OCI-LY7 (cell line): ENCODE results near the gene PPP1R2B. TPM values are rescaled to one million over a fixed set of nuclear protein-coding genes. Genes with fewer than 3 reads are reported as not detected.

Experiments
- BruUV-seq: library from RNA; stranded (reverse); fragments of 400-500 nt; replicated peaks from 2 replicates; lab custom pipeline; 2021; lab: Mats Ljungman, UMichigan
- CTCF ChIA-PET: fragments of 300-600 bp; sonication (Branson Sonifier 250); formaldehyde crosslinking; loops from one replicate; lab custom pipeline; 2022; ENCODE audit warnings: antibody characterized with exemption; ENCODE audit not compliant: unreplicated experiment; lab: Charles Lee
- POLR2A ChIA-PET: fragments of 300-600 bp; sonication (Branson Sonifier 250); formaldehyde crosslinking; loops from one replicate; lab custom pipeline; 2022; ENCODE audit warnings: antibody characterized with exemption; lab: Charles Lee
- DNase-seq: peaks from one replicate; pipeline ENCODE4 v3.0.0-alpha.2; 2015; ENCODE audit warnings: low spot score
- H2AFZ ChIP-seq: fragments of 200-600 bp; sonication (generic), shearing (Covaris generic); 2 replicates; pipeline ENCODE4 v1.6.1; 2014; ENCODE audit warnings: mild to moderate bottlenecking, antibody characterized with exemption, low read length, moderate library complexity
- H3K27ac ChIP-seq: fragments of 200-600 bp; sonication (generic); 2 replicates; pipeline ENCODE4 v1.5.1; 2014; ENCODE audit warnings: mixed run types, low read depth, mild to moderate bottlenecking, moderate library complexity, low read length, inconsistent platforms; ENCODE audit not compliant: poor library complexity, severe bottlenecking
- H3K36me3 ChIP-seq: fragments of 200-600 bp; sonication (generic); 2 replicates; pipeline ENCODE4 v1.6.1; 2014; ENCODE audit warnings: mild to moderate bottlenecking, antibody characterized with exemption, low read length, moderate library complexity, mixed read lengths; ENCODE audit not compliant: insufficient read depth
- H3K4me1 ChIP-seq: fragments of 200-600 bp; sonication (generic); 2 replicates; pipeline ENCODE4 v1.5.1; 2014; ENCODE audit warnings: mild to moderate bottlenecking, low read length; ENCODE audit not compliant: insufficient read depth, poor library complexity, severe bottlenecking
- H3K4me2 ChIP-seq: fragments of 200-600 bp; sonication (generic); 2 replicates; pipeline ENCODE4 v1.6.1; 2014; ENCODE audit warnings: mild to moderate bottlenecking, low read length
- H3K4me3 ChIP-seq: fragments of 200-600 bp; sonication (generic); 2 replicates; pipeline ENCODE4 v1.5.1; 2014; ENCODE audit warnings: mild to moderate bottlenecking, low read depth, low read length; ENCODE audit not compliant: poor library complexity, severe bottlenecking
- H3K79me2 ChIP-seq: fragments of 200-600 bp; sonication (generic); 2 replicates; pipeline ENCODE4 v1.6.1; 2016; ENCODE audit warnings: low read depth, mild to moderate bottlenecking, low read length, moderate library complexity, mixed read lengths; ENCODE audit not compliant: insufficient read depth
- H3K9me2 ChIP-seq: fragments of 200-600 bp; sonication (generic); 2 replicates; pipeline ENCODE4 v1.6.1; 2016; ENCODE audit warnings: mild to moderate bottlenecking, low read length, mixed read lengths; ENCODE audit not compliant: insufficient read depth
- H3K9me3 ChIP-seq: fragments of 200-600 bp; sonication (generic); 2 replicates; pipeline ENCODE4 v1.6.1; 2014; ENCODE audit warnings: mild to moderate bottlenecking, mixed run types, low read length, mixed read lengths
- H4K20me1 ChIP-seq: fragments of 200-600 bp; sonication (generic); 2 replicates; pipeline ENCODE4 v1.6.1; 2014; ENCODE audit warnings: mild to moderate bottlenecking, antibody characterized with exemption, low read length, moderate library complexity, mixed read lengths; ENCODE audit not compliant: insufficient read depth
- EZH2phosphoT487 ChIP-seq: fragments of 200-600 bp; sonication (generic); IDR thresholded peaks from 2 replicates; pipeline ENCODE4 v1.6.1; 2018; ENCODE audit warnings: low read depth, borderline replicate concordance, mild to moderate bottlenecking, mixed run types, antibody characterized with exemption, low read length, moderate library complexity, mixed read lengths
- intact Hi-C: fragments of 100-400 bp; cut with micrococcal nuclease; formaldehyde crosslinking; loops from one replicate; pipeline ENCODE4 v1.10.0; 2022; ENCODE audit not compliant: unreplicated experiment
- total RNA-seq, 2 experiments: library from RNA; depleted of rRNA in 1 of 2; stranded (reverse); fragments of >200 nt in 1 of 2; shearing (Covaris generic) in 1 of 2; gene quantifications; 2 replicates each; pipeline ENCODE4 v1.2.3, GENCODE V29; 2014 to 2022
- TF ChIP-seq, protein P1 (sequence below): fragments of 200-600 bp; sonication (generic); conservative IDR thresholded peaks from 2 replicates; pipeline ENCODE4 v1.5.1; 2014; ENCODE audit warnings: mild to moderate bottlenecking, antibody characterized with exemption, low read length, moderate library complexity, mixed read lengths

PPP1R2B gene
- total RNA-seq, 2 experiments from 2014 or later: not detected

DNA sequence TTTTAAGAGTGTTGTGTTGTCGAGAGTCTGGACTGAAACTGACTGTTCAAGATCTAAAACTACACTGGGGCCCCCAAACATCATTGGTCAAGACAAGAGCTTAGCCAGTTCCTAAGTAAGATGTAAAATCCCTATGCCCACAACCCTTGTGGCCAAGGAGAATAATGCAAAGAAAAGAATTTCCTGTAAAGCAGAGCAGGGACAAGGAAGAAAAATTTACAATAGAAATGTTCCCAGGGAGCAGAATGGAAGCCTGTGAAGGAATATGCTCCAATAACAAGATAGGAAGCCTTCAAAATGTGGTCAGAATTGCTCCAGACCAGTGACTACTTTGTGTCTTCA is 20.4 kb downstream of the PPP1R2B start:
- no peaks in the 10 kb centered on the region for H3K79me2 ChIP-seq
- H3K4me3 ChIP-seq: no peak overlapping the region
- TF ChIP-seq, protein P1, sequence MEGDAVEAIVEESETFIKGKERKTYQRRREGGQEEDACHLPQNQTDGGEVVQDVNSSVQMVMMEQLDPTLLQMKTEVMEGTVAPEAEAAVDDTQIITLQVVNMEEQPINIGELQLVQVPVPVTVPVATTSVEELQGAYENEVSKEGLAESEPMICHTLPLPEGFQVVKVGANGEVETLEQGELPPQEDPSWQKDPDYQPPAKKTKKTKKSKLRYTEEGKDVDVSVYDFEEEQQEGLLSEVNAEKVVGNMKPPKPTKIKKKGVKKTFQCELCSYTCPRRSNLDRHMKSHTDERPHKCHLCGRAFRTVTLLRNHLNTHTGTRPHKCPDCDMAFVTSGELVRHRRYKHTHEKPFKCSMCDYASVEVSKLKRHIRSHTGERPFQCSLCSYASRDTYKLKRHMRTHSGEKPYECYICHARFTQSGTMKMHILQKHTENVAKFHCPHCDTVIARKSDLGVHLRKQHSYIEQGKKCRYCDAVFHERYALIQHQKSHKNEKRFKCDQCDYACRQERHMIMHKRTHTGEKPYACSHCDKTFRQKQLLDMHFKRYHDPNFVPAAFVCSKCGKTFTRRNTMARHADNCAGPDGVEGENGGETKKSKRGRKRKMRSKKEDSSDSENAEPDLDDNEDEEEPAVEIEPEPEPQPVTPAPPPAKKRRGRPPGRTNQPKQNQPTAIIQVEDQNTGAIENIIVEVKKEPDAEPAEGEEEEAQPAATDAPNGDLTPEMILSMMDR: no peak
- no peak for TF ChIP-seq EZH2phosphoT487
- intact Hi-C loops: no loop called here
- peaks cover under 1% of the 10 kb centered on the region for H3K4me1 ChIP-seq
- ChIA-PET CTCF (no interaction called here), POLR2A (interaction anchor here (0.6 to 1.2 kb wide), 4 partner anchors 9 to 51 kb away, joined by 3 to 4 read pairs (median 4); no protein-coding TSS in a partner anchor)
- no peak overlapping the region for H2AFZ ChIP-seq
- H3K9me2 ChIP-seq: no peaks in the 10 kb centered on the region
- no peak for DNase-seq
- no peak overlapping the region for H3K27ac ChIP-seq
- H3K36me3 ChIP-seq: peaks cover 4% of the 10 kb centered on the region; the same call in 1 of the 2 replicates
- H4K20me1 ChIP-seq: no peaks in the 10 kb centered on the region
- BruUV-seq: no TSS peak
- peaks cover 35% of the 10 kb centered on the region; the same call in 1 of the 2 replicates for H3K9me3 ChIP-seq
- H3K4me2 ChIP-seq: no peak overlapping the region

DNA sequence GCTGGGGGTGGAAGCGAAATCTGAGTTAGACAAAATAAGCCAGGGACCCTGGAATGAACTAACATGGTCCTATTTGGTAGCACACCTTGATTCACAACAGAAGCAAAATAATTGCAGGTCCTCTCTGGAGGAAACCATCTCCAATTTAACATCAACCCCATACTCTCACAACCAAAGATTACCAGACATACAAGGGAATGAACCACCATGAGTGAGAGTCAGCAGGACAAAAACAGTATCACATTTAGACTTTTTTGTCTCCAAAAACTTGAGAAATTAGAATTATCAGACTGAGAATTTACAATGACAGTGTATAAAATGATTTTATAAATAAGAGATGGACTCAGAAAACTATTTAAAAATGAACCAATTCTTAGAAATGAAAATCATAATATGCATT is 21.1 kb downstream of the PPP1R2B start:
- ChIA-PET CTCF (no interaction called here), POLR2A (no interaction called here)
- no peak for TF ChIP-seq EZH2phosphoT487
- TF ChIP-seq, protein P1: no peak
- Histone ChIP-seq H3K79me2 (no peaks in the 10 kb centered on the region), H3K27ac (no peak overlapping the region), H3K4me2 (no peak overlapping the region), H3K4me3 (no peak overlapping the region), H4K20me1 (no peaks in the 10 kb centered on the region), H3K9me3 (peaks cover 35% of the 10 kb centered on the region; the same call in 1 of the 2 replicates), H2AFZ (no peak overlapping the region), H3K4me1 (no peaks in the 10 kb centered on the region), H3K36me3 (peaks cover 4% of the 10 kb centered on the region; the same call in 1 of the 2 replicates), H3K9me2 (no peaks in the 10 kb centered on the region)
- no TSS peak for BruUV-seq
- intact Hi-C loops: no loop called here
- DNase-seq: peak; percentile 43

DNA sequence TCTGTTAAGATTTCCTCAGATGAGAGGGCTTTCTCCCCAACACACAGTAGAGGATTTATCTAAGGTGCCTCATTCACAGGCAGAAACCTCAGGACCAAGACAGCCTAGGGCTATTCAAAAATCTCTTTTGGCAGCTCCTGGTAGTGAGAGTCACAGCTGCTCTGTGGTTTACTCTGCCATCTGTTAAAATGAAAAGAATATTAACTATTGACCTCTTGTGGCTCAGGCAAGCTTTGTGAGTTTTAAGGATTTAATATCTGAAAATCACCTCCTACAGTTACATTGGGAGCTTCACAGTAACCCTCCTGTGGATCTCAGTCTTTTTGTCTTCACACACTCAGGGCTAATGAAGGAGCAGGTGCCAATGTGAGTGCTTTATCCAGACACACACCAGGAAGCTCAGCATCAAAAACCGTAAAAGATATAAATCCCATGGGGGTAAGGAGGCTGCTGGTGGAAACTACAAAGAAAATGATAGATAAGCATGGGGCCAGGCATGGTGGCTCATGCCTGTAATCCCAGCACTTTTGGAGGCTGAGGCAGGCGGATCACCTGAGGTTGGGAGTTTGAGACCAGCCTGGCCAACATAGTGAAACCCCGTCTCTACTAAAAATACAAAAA is 29.7 kb downstream of the PPP1R2B start:
- no peaks in the 10 kb centered on the region for H3K79me2 ChIP-seq
- no TSS peak for BruUV-seq
- CTCF ChIA-PET: interaction anchor here (0.5 to 1.6 kb wide), 6 partner anchors 10 to 53 kb away, joined by 3 to 6 read pairs (median 3); no protein-coding TSS in a partner anchor
- peak overlapping the region; percentile 98 for H3K27ac ChIP-seq
- peak overlapping the region; percentile 45 for H3K4me2 ChIP-seq
- no peak for TF ChIP-seq EZH2phosphoT487
- TF ChIP-seq, protein P1: peak; percentile 47
- DNase-seq: peak; percentile 89
- peak overlapping the region; percentile 11 for H3K4me3 ChIP-seq
- no peaks in the 10 kb centered on the region for H4K20me1 ChIP-seq
- no peaks in the 10 kb centered on the region for H3K9me3 ChIP-seq
- no peaks in the 10 kb centered on the region for H3K36me3 ChIP-seq
- peak overlapping the region; percentile 6; the same call in 1 of the 2 replicates for H2AFZ ChIP-seq
- intact Hi-C loops: loop anchor here (1.0 to 10.0 kb wide), 4 partner anchors 43 to 625 kb away; no protein-coding TSS in a partner anchor
- peaks cover 72% of the 10 kb centered on the region for H3K4me1 ChIP-seq
- POLR2A ChIA-PET: interaction anchor here (0.6 to 13.3 kb wide), 29 partner anchors 9 to 263 kb away, joined by 3 to 250 read pairs (median 4); partner anchors contain the start of gene MED7
- H3K9me2 ChIP-seq: no peaks in the 10 kb centered on the region
